GM08714 (cell line): Measurements from ENCODE around the gene MRPS17.

Source experiments
- H3K4me3 ChIP-seq: fragments of 200-500 bp; sonication (Bioruptor generic); 2 replicates; pipeline ENCODE4 v1.5.1; 2014; ENCODE audit warnings: mild to moderate bottlenecking, low read length, inconsistent platforms
- ZNF274 ChIP-seq: IDR thresholded peaks from 2 replicates; pipeline ENCODE4 v1.6.1; 2012; ENCODE audit warnings: mild to moderate bottlenecking, low read depth, low read length

MRPS17 gene

GRCh38 chr7:55964261-55965099, 12.8 kb downstream of the MRPS17 start, which contains the start of gene NIPSNAP2:
NIPSNAP2 (plus strand) TSS chr7:55964585; CDS start chr7:55964610, 25 bp downstream.
- no peak for TF ChIP-seq ZNF274
- H3K4me3 ChIP-seq, result peak within 1 kb of the TSS; percentile 88

DNA sequence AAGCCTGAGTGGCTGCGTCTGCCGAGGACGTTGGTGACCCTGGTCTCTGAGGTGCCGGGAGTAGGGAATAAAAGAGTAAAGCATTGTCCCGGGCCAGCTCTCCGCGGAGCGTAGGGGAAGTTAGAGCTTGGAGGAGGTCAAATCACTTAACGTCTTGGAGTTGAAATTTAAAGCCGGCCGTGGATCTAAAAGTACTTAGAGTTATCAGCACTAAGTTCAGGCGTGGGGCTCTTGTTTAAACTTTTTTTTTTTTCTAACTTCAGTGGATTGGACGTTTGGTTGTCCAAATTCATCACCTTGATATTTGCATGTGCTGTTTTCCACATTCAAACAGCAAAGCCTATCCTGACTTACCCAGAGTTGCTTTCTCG, 13.4 kb downstream of the MRPS17 start:
- no peak for TF ChIP-seq ZNF274
- peak overlapping the region; percentile 88 for H3K4me3 ChIP-seq

- no peak for TF ChIP-seq ZNF274
- no peak overlapping the region for H3K4me3 ChIP-seq
These were observed 14.2 kb downstream of the MRPS17 start for GRCh38 chr7:55965805-55966421.

GRCh38 chr7:55966851-55967250, 15.2 kb downstream of the MRPS17 start:
- no peak for TF ChIP-seq ZNF274
- H3K4me3 ChIP-seq, result no peak overlapping the region

DNA sequence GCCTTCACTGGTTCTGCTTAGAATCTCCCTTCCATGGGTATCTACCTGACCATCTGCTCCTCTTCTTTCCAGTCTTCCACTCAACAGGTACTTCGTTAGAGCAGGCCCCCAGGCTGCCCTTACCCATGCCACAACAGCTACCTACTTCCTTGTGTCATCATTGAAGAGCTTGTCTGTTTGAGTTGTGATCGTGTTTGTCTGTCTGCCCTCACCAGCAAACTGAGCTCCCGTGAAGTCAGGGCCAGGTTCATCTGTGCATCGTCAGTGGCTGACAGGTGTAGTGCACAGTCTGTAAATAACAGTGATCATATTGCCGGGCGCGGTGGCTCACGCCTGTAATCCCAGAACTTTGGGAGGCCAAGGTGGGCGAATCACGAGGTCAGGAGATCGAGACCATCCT, 17.7 kb downstream of the MRPS17 start:
- TF ChIP-seq ZNF274, result no peak

DNA sequence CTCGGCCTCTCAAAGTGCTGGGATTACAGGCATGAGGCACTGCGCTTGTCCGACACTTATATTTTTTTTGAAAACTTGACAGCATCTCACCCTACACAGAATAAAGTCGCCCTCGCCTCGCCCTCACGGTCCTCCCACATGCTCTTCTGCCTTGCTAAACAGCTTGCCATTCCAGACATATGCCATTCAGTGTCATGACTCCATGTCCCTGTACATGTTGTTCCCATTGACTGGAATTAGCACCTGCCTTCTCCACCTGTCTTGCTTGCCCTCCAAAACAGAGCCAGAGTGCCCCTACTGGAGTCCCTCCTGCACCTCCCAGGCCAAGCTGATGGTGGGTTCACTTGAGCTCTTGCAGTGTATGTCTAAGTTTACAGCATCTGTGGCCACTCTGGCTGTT, 18.9 kb downstream of the MRPS17 start:
- no peak for TF ChIP-seq ZNF274
- H3K4me3 ChIP-seq, result no peak overlapping the region

More for the DNA sequence above, 17.7 kb downstream of the MRPS17 start:
- no peak overlapping the region for H3K4me3 ChIP-seq

DNA sequence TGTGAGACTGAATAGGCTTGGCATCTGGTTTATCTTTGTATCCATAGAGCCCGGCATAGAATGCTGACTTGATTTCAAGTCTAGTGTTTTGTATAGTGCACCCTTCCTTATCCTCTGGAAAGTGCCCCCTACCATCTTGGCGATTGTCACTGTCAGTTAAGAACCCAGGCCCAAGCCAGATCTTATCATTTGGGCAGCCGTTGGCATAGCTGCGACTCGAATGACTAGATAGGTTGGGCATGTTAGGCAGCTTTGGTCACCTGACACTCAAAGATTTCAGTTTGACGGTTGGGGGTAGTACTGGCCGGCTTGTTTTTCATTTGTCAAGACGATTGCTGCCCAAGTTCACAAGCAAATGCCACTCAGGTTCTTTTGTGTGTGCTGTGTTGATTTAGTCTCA, 19.3 kb downstream of the MRPS17 start:
- H3K4me3 ChIP-seq, result no peak overlapping the region
- TF ChIP-seq ZNF274, result no peak

GRCh38 chr7:55973747-55974250, 22.1 kb downstream of the MRPS17 start:
- TF ChIP-seq ZNF274, result no peak
- no peak overlapping the region for H3K4me3 ChIP-seq

DNA sequence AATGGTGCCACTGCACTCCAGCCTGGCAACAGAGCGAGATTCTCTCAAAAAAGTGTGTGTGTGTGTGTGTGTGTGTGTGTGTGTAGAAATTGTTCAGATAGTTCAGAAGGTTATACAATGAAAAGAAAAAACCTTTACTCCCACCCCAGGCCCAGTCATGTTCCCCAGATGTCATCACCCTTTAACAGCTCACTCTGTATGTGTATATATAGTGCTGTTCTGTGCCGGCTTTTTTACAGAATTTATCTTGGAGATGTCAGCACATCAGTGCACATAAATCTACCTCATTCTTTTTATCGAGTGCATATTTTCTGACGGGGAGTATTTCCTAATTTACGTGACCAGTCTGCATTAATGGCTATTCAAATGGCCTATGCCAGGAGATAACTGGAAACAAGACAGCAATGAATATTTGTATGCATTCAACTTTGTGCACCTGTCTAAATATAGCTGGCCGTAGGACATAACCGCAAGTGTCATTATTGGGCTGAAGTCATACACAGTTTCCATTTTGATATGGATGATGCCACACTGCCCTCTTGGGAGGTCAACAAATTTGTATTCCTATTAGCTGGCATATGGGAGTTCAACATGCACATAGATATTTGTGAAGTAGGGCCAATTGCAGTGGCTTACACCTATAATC, 24.4 kb downstream of the MRPS17 start:
- TF ChIP-seq ZNF274, result no peak
- H3K4me3 ChIP-seq, result no peak overlapping the region

- no peak overlapping the region for H3K4me3 ChIP-seq
- TF ChIP-seq ZNF274, result no peak
These were observed 26.2 kb downstream of the MRPS17 start for GRCh38 chr7:55977831-55978230.

- no peak for TF ChIP-seq ZNF274
- no peak overlapping the region for H3K4me3 ChIP-seq
These were observed 28.6 kb downstream of the MRPS17 start for GRCh38 chr7:55980266-55980665.

DNA sequence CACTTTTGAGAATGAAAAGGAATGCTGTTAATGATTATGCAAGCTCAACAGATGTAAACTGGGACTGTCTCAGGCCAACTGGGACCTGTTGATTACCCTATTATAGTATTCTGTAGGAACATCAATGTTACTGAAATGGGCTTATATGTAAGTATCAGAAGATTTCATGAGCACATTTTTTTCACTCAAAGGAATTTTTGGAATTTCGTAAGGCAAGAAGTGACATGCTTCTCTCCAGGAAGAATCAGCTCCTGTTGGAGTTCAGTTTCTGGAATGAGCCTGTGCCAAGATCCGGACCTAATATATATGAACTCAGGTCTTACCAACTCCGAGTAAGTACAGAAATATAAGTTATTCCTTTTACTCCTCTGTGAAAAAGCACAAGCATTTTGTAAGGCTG, 31.9 kb downstream of the MRPS17 start:
- no peak for TF ChIP-seq ZNF274
- H3K4me3 ChIP-seq, result no peak overlapping the region

DNA sequence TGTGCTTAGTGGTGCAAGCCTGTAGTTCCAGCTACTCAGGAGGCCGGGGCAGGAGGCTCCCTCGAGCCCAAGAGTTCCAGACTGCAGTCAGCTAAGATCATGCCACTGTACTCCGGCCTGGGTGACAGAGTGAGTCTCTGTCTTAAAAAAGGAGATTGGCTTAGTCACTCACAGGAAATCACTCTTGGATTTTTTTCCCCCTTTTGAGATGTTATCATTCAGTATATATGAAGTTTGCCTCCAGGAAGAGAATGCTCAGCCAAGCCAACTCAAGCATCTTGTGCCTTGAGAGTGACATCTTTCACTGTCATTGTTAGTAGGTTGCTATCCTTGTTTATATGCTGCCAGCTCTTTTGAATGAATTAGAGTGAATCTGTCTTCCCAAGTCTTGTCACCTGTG, 40.7 kb downstream of the MRPS17 start:
- TF ChIP-seq ZNF274, result no peak
- H3K4me3 ChIP-seq, result no peak overlapping the region

GRCh38 chr7:55996856-55997500, 45.3 kb downstream of the MRPS17 start:
- no peak overlapping the region for H3K4me3 ChIP-seq
- TF ChIP-seq ZNF274, result no peak
